Epithelial cell of esophagus (primary cell): Measurements from ENCODE around the gene CCR5AS.

Experiments
- DNase-seq: peaks from one replicate; pipeline ENCODE4 v3.0.0; 2010; ENCODE audit warnings: low read depth
- H3K4me3 ChIP-seq: 2 replicates; pipeline ENCODE4 v1.5.1; 2011; ENCODE audit warnings: mild to moderate bottlenecking, low read length, control low read depth
- CTCF ChIP-seq: IDR thresholded peaks from 2 replicates; pipeline ENCODE4 v1.5.1; 2011; ENCODE audit warnings: low read depth, mild to moderate bottlenecking, low read length, control low read depth, inconsistent platforms; ENCODE audit not compliant: insufficient read depth; ENCODE audit errors: missing control alignments

The CCR5AS gene

GRCh38 chr3:46353647-46354410 lies 53.0 kb downstream of the CCR5AS start, which contains the start of gene CCR2:
Gene CCR2, plus strand, starts transcription at chr3:46354111. Its CDS starts 3,417 bp downstream, at chr3:46357528.
- H3K4me3 ChIP-seq = no peak within 1 kb of the TSS
- no peak for TF ChIP-seq CTCF
- DNase-seq = no peak

- TF ChIP-seq CTCF = no peak
- no peak overlapping the region for H3K4me3 ChIP-seq
- DNase-seq = no peak
These were observed 53.8 kb downstream of the CCR5AS start for GRCh38 chr3:46353090-46353489.

- DNase-seq = no peak
- no peak overlapping the region for H3K4me3 ChIP-seq
- no peak for TF ChIP-seq CTCF
These were observed 55.2 kb downstream of the CCR5AS start for GRCh38 chr3:46351646-46352045.

GRCh38 chr3:46350262-46350565 lies 56.7 kb downstream of the CCR5AS start:
- no peak for DNase-seq
- no peak for TF ChIP-seq CTCF
- no peak overlapping the region for H3K4me3 ChIP-seq

GRCh38 chr3:46349484-46350261 lies 57.2 kb downstream of the CCR5AS start:
- no peak overlapping the region for H3K4me3 ChIP-seq
- no peak for TF ChIP-seq CTCF
- no peak for DNase-seq

GRCh38 chr3:46348823-46349482 lies 57.9 kb downstream of the CCR5AS start:
- no peak for TF ChIP-seq CTCF
- H3K4me3 ChIP-seq = no peak overlapping the region
- no peak for DNase-seq
